ENCODE data around the gene TAS2R16.

The TAS2R16 gene

GRCh38 chr7:122995600-122995999, at the start of gene TAS2R16:
TAS2R16 (minus strand) TSS chr7:122995700; CDS start chr7:122995634, 66 bp downstream.
- no peak for ATAC-seq
- TF ChIP-seq TOX (CRISPR knock-in tag; IDR thresholded peaks at IDR 0.05; ENCODE audit: borderline replicate concordance) (no peak), GLIS3 (CRISPR knock-in tag; IDR thresholded peaks at IDR 0.05) (no peak), ZNF70 (CRISPR knock-in tag; IDR thresholded peaks at IDR 0.05) (no peak), ZC3H10 (CRISPR knock-in tag; IDR thresholded peaks at IDR 0.05) (no peak), TSHZ2 (CRISPR knock-in tag; IDR thresholded peaks at IDR 0.05) (no peak), CREB5 (CRISPR knock-in tag; IDR thresholded peaks at IDR 0.05; ENCODE audit: low read depth) (no peak), PPARA (CRISPR knock-in tag; IDR thresholded peaks at IDR 0.05; ENCODE audit: borderline replicate concordance) (no peak), SNAI2 (CRISPR knock-in tag; IDR thresholded peaks at IDR 0.05) (no peak)

- no peak for ATAC-seq
- TF ChIP-seq RARB (CRISPR knock-in tag; IDR thresholded peaks at IDR 0.05) (no peak), ISL1 (CRISPR knock-in tag; IDR thresholded peaks at IDR 0.05) (no peak), CSRNP3 (CRISPR knock-in tag; IDR thresholded peaks at IDR 0.05) (no peak), SNAI2 (CRISPR knock-in tag; IDR thresholded peaks at IDR 0.05) (no peak), BACH2 (CRISPR knock-in tag; IDR thresholded peaks at IDR 0.05; ENCODE audit: borderline replicate concordance) (no peak), TCF4 (CRISPR knock-in tag; IDR thresholded peaks at IDR 0.05; ENCODE audit: borderline replicate concordance) (no peak), TOX (CRISPR knock-in tag; IDR thresholded peaks at IDR 0.05; ENCODE audit: borderline replicate concordance) (no peak), GLIS3 (CRISPR knock-in tag; IDR thresholded peaks at IDR 0.05) (no peak), ZNF70 (CRISPR knock-in tag; IDR thresholded peaks at IDR 0.05) (no peak), ZFP30 (CRISPR knock-in tag; IDR thresholded peaks at IDR 0.05) (no peak), OSR1 (CRISPR knock-in tag; IDR thresholded peaks at IDR 0.05) (no peak), ZC3H10 (CRISPR knock-in tag; IDR thresholded peaks at IDR 0.05) (no peak), CREB5 (CRISPR knock-in tag; IDR thresholded peaks at IDR 0.05; ENCODE audit: low read depth) (no peak)
These were observed 48.1 kb upstream of the TAS2R16 start for GRCh38 chr7:123043642-123044041.

- TF ChIP-seq ISL1 (CRISPR knock-in tag; IDR thresholded peaks at IDR 0.05) (no peak), RARB (CRISPR knock-in tag; IDR thresholded peaks at IDR 0.05) (no peak), ZNF70 (CRISPR knock-in tag; IDR thresholded peaks at IDR 0.05) (no peak), TOX (CRISPR knock-in tag; IDR thresholded peaks at IDR 0.05; ENCODE audit: borderline replicate concordance) (no peak)
These were observed 45.6 kb upstream of the TAS2R16 start for GRCh38 chr7:123041101-123041500.

GRCh38 chr7:123039269-123039668, 43.8 kb upstream of the TAS2R16 start:
- ATAC-seq = no peak
- TF ChIP-seq TSHZ2 (CRISPR knock-in tag; IDR thresholded peaks at IDR 0.05) (no peak), ARNTL (CRISPR knock-in tag; IDR thresholded peaks at IDR 0.05; ENCODE audit: borderline replicate concordance, low read depth) (no peak), ZNF8 (CRISPR knock-in tag; IDR thresholded peaks at IDR 0.05) (no peak), GLIS3 (CRISPR knock-in tag; IDR thresholded peaks at IDR 0.05) (no peak), TCF4 (CRISPR knock-in tag; IDR thresholded peaks at IDR 0.05; ENCODE audit: borderline replicate concordance) (no peak)

More at GRCh38 chr7:123041101-123041500, 45.6 kb upstream of the TAS2R16 start:
- ATAC-seq = no peak
